GM12873 (cell line): ENCODE data around the gene RYR3.

ENCODE experiments used
- CTCF ChIP-seq: IDR thresholded peaks from 2 replicates; pipeline ENCODE4 v1.5.1; 2012; ENCODE audit warnings: low read depth, mild to moderate bottlenecking, moderate library complexity, low read length, control low read depth; ENCODE audit not compliant: insufficient read depth; ENCODE audit errors: missing control alignments

Gene RYR3

DNA sequence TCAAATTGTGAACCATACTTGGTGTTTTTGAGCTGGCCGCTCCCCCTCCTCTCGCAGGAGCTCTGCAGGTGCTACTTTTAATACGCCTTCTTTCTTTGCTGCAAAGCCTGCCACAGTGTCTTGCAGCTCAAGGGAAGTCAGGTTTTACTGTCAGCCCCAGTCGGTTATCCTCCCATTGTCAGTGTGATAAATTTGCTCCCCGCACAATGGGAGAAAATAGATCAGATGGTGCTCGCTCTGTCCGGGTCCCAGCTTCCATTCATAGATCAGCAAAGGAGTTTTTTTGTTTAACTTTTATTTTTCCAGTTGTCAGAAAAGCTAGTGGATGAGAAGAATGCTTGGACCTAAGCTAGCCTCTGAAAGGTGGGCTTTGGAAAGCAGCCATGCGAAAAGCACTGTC lies 207.7 kb downstream of the RYR3 start:
- TF ChIP-seq CTCF: no peak

DNA sequence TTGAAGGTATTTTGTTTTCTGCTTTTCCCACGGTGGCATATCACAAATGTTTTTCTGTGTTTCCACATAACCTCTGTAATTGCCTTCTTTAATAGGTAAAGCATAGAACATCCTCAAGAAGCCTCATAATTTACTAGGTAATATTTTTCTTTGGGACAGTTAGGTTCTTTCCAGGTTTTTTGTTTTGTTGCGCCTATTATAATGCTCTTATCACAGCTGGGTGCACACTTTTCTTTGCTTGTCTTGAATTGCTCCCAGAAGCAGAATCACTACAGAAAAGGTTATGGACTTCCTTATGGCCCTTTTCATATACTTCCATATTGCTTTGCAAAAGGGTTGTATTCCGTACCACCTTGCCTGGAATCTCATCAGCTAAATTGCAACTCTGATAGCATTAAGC lies 213.5 kb downstream of the RYR3 start:
- TF ChIP-seq CTCF: no peak

DNA sequence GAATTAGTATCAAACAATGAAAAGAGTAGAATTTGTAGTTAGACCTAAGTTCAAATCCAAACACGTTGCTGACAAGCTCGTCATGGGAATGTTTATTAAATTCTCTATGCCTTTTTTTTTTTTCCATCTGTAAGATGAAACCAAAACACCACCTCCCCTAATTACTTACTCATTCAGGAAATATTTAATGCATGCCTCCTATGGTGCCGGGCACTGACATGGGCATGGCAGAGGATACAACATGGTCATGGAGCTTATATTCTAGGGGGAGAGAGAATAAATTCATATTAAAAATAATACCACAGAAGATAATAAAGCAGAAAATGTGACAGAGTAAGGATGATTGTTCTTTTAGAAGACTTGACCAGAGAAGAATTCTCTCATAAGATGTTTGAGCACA lies 215.8 kb downstream of the RYR3 start:
- no peak for TF ChIP-seq CTCF

GRCh38 chr15:33533197-33533596 lies 222.4 kb downstream of the RYR3 start:
- no peak for TF ChIP-seq CTCF

GRCh38 chr15:33534642-33535041 lies 223.9 kb downstream of the RYR3 start:
- TF ChIP-seq CTCF: no peak

DNA sequence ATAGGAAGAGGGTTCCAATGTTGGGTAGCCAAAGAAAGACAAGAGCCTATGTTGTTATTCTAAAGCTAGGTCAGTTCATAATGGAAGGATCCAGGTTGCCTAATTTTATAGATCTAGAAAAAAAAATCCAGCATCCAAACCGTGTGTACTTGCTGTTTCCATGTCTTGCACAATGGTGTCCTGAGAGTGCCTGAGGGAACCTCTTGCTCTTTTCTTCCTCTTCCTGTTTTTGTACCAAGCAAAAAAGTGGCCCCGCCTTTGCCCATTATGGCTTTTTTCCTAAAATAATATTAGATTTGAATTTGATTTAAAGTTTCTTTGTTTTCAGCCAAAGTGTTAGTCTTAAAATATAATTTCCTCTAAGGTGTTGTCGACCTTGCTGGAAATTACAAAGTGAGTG lies 224.4 kb downstream of the RYR3 start:
- no peak for TF ChIP-seq CTCF

- TF ChIP-seq CTCF: no peak
Observed at GRCh38 chr15:33539825-33540573, 229.2 kb downstream of the RYR3 start.
